Mesendoderm (in vitro differentiated cells): ENCODE results near the gene GCC1.

ENCODE experiments used
- DNase-seq: peaks from one replicate; pipeline ENCODE4 v3.0.0; 2013
- H2AK5ac ChIP-seq: 2 replicates; pipeline ENCODE4 v1.6.1; 2013; ENCODE audit warnings: low read length, inconsistent platforms
- H2BK120ac ChIP-seq: 2 replicates; pipeline ENCODE4 v1.6.1; 2013; ENCODE audit warnings: low read depth, mild to moderate bottlenecking, low read length, moderate library complexity, mixed read lengths
- H2BK15ac ChIP-seq: replicated peaks from 2 replicates; pipeline ENCODE4 v1.6.1; 2013; ENCODE audit warnings: low read depth, mild to moderate bottlenecking, moderate library complexity
- H2BK5ac ChIP-seq: 2 replicates; pipeline ENCODE4 v1.6.1; 2013; ENCODE audit warnings: low read length, inconsistent platforms
- H3K18ac ChIP-seq: 2 replicates; pipeline ENCODE4 v1.6.1; 2013; ENCODE audit warnings: mild to moderate bottlenecking, low read length, mixed read lengths
- H3K23ac ChIP-seq: one replicate; pipeline ENCODE4 v1.6.1; 2013; ENCODE audit warnings: low read length
- H3K27ac ChIP-seq: 2 replicates; pipeline ENCODE4 v1.5.1; 2013; ENCODE audit warnings: low read depth, mild to moderate bottlenecking, inconsistent platforms, low read length, moderate library complexity
- H3K27me3 ChIP-seq: 2 replicates; pipeline ENCODE4 v1.6.1; 2013; ENCODE audit warnings: low read length, control low read depth, mild to moderate bottlenecking, inconsistent platforms; ENCODE audit not compliant: insufficient read depth, poor library complexity
- H3K36me3 ChIP-seq: 2 replicates; pipeline ENCODE4 v1.6.1; 2013; ENCODE audit warnings: low read length, inconsistent platforms; ENCODE audit not compliant: control insufficient read depth, insufficient read depth
- H3K4ac ChIP-seq: one replicate; pipeline ENCODE4 v1.6.1; 2013; ENCODE audit warnings: low read depth, mild to moderate bottlenecking, low read length, moderate library complexity
- H3K4me1 ChIP-seq: 2 replicates; pipeline ENCODE4 v1.6.1; 2013; ENCODE audit warnings: low read depth, low read length, inconsistent platforms; ENCODE audit not compliant: control insufficient read depth
- H3K4me2 ChIP-seq: 2 replicates; pipeline ENCODE4 v1.6.1; 2013; ENCODE audit warnings: low read length
- H3K4me3 ChIP-seq: 2 replicates; pipeline ENCODE4 v1.5.1; 2013; ENCODE audit warnings: mild to moderate bottlenecking, low read length
- H3K56ac ChIP-seq: one replicate; pipeline ENCODE4 v1.6.1; 2013; ENCODE audit warnings: low read length
- H3K79me1 ChIP-seq: 2 replicates; pipeline ENCODE4 v1.6.1; 2013; ENCODE audit warnings: low read length, inconsistent platforms
- H3K79me2 ChIP-seq: 2 replicates; pipeline ENCODE4 v1.6.1; 2013; ENCODE audit warnings: mild to moderate bottlenecking, low read length; ENCODE audit not compliant: control insufficient read depth, insufficient read depth
- H3K9ac ChIP-seq: 2 replicates; pipeline ENCODE4 v1.6.1; 2013; ENCODE audit warnings: low read length, inconsistent platforms
- H4K5ac ChIP-seq: one replicate; pipeline ENCODE4 v1.6.1; 2013; ENCODE audit warnings: low read length
- H4K8ac ChIP-seq: one replicate; pipeline ENCODE4 v1.6.1; 2013; ENCODE audit warnings: low read depth, mild to moderate bottlenecking, control low read depth, low read length, moderate library complexity
- WGBS: extraction: QIAGEN DNeasy Blood & Tissue Kit; methylation state at CpG from one replicate; pipeline ENCODE4 v1.1.7; 2013; ENCODE audit warnings: low lambda C conversion rate, missing lambda C conversion rate; ENCODE audit not compliant: insufficient coverage; ENCODE audit errors: extremely low coverage; 5-methylcytosine and 5-hydroxymethylcytosine counted together

The GCC1 gene

GRCh38 chr7:127588019-127588696, 2.8 kb upstream of the GCC1 start, which contains the start of gene ARF5:
Gene ARF5, plus strand, starts transcription at chr7:127588411. Its CDS starts 88 bp downstream, at chr7:127588499.
- peak within 1 kb of the TSS; percentile 97 for H3K4me2 ChIP-seq
- H3K4me1 ChIP-seq: peaks cover 3% of the 10 kb centered on the region
- peak within 1 kb of the TSS; percentile 5 for H4K5ac ChIP-seq
- H4K8ac ChIP-seq: no peak within 1 kb of the TSS
- no peak within 1 kb of the TSS for H2BK15ac ChIP-seq
- H3K4ac ChIP-seq: no peak within 1 kb of the TSS
- peaks cover 13% of the 10 kb centered on the region for H3K79me2 ChIP-seq
- peak within 1 kb of the TSS; percentile 92 for H3K9ac ChIP-seq
- H3K56ac ChIP-seq: peak within 1 kb of the TSS; percentile 97
- peaks cover 19% of the 10 kb centered on the region for H3K79me1 ChIP-seq
- H3K23ac ChIP-seq: peak within 1 kb of the TSS; percentile 97
- peak within 1 kb of the TSS; percentile 78 for H3K18ac ChIP-seq
- WGBS: no CpG with 5 or more reads among the region's 77 CpGs
- no peak within 1 kb of the TSS for H2BK120ac ChIP-seq
- peaks cover 9% of the 10 kb centered on the region for H3K36me3 ChIP-seq
- H3K27me3 ChIP-seq: no peaks in the 10 kb centered on the region
- H2BK5ac ChIP-seq: peak within 1 kb of the TSS; percentile 31
- H3K4me3 ChIP-seq: peak within 1 kb of the TSS; percentile 88
- peak within 1 kb of the TSS; percentile 14 for H3K27ac ChIP-seq
- H2AK5ac ChIP-seq: no peak within 1 kb of the TSS
- DNase-seq: peak; percentile 91

- Histone ChIP-seq H3K23ac (peak overlapping the region; percentile 97), H3K4ac (no peak overlapping the region), H3K79me2 (peaks cover 14% of the 10 kb centered on the region), H4K5ac (no peak overlapping the region), H3K27me3 (no peaks in the 10 kb centered on the region), H2BK120ac (no peak overlapping the region), H3K4me3 (peak overlapping the region; percentile 60), H2BK5ac (no peak overlapping the region), H2BK15ac (no peak overlapping the region), H3K18ac (peak overlapping the region; percentile 45), H3K79me1 (peaks cover 22% of the 10 kb centered on the region), H3K56ac (peak overlapping the region; percentile 97), H3K9ac (peak overlapping the region; percentile 91), H2AK5ac (no peak overlapping the region), H3K4me2 (peak overlapping the region; percentile 97), H3K27ac (no peak overlapping the region), H3K36me3 (peaks cover 9% of the 10 kb centered on the region), H4K8ac (no peak overlapping the region), H3K4me1 (peaks cover 3% of the 10 kb centered on the region)
- no CpG with 5 or more reads among the region's 20 CpGs for WGBS
- DNase-seq: no peak
Measured at GRCh38 chr7:127587663-127588018, 2.2 kb upstream of the GCC1 start.

GRCh38 chr7:127586346-127586745, 950 bp upstream of the GCC1 start:
- H3K4me3 ChIP-seq: no peak overlapping the region
- no peak overlapping the region for H2BK15ac ChIP-seq
- no peak overlapping the region for H3K4ac ChIP-seq
- H3K79me2 ChIP-seq: peaks cover 14% of the 10 kb centered on the region
- no peak overlapping the region for H2BK5ac ChIP-seq
- H3K79me1 ChIP-seq: peaks cover 27% of the 10 kb centered on the region
- H3K23ac ChIP-seq: no peak overlapping the region
- no peak overlapping the region for H3K4me2 ChIP-seq
- no peak overlapping the region for H4K5ac ChIP-seq
- H3K9ac ChIP-seq: no peak overlapping the region
- H2AK5ac ChIP-seq: no peak overlapping the region
- H3K27ac ChIP-seq: no peak overlapping the region
- no peaks in the 10 kb centered on the region for H3K27me3 ChIP-seq
- DNase-seq: peak; percentile 81
- H3K18ac ChIP-seq: no peak overlapping the region
- peaks cover 5% of the 10 kb centered on the region for H3K36me3 ChIP-seq
- no CpG with 5 or more reads among the region's 2 CpGs for WGBS
- no peak overlapping the region for H2BK120ac ChIP-seq
- peaks cover 3% of the 10 kb centered on the region for H3K4me1 ChIP-seq
- no peak overlapping the region for H3K56ac ChIP-seq
- H4K8ac ChIP-seq: no peak overlapping the region

GRCh38 chr7:127584648-127585043, 750 bp downstream of the GCC1 start:
- Histone ChIP-seq H3K18ac (no peak overlapping the region), H3K4me2 (peak overlapping the region; percentile 63), H3K4me3 (peak overlapping the region; percentile 70), H2AK5ac (no peak overlapping the region), H3K27ac (no peak overlapping the region), H3K4me1 (peaks cover 3% of the 10 kb centered on the region), H3K79me1 (peaks cover 27% of the 10 kb centered on the region), H3K27me3 (no peaks in the 10 kb centered on the region), H2BK15ac (no peak overlapping the region), H4K5ac (no peak overlapping the region), H2BK120ac (no peak overlapping the region), H3K36me3 (no peaks in the 10 kb centered on the region), H3K9ac (peak overlapping the region; percentile 76), H3K23ac (no peak overlapping the region), H3K4ac (no peak overlapping the region), H4K8ac (no peak overlapping the region), H3K79me2 (peaks cover 14% of the 10 kb centered on the region), H3K56ac (peak overlapping the region; percentile 76), H2BK5ac (no peak overlapping the region)
- WGBS: no CpG with 5 or more reads among the region's 12 CpGs
- no peak for DNase-seq

- Histone ChIP-seq H3K4me2 (no peak overlapping the region), H2BK120ac (no peak overlapping the region), H3K56ac (no peak overlapping the region), H3K36me3 (no peaks in the 10 kb centered on the region), H3K79me1 (peaks cover 23% of the 10 kb centered on the region), H3K4ac (no peak overlapping the region), H3K79me2 (peaks cover 12% of the 10 kb centered on the region), H2BK5ac (no peak overlapping the region), H3K27me3 (no peaks in the 10 kb centered on the region), H2BK15ac (no peak overlapping the region), H3K4me3 (no peak overlapping the region), H3K9ac (no peak overlapping the region), H2AK5ac (no peak overlapping the region), H3K27ac (no peak overlapping the region), H4K5ac (no peak overlapping the region), H3K23ac (no peak overlapping the region), H3K4me1 (peaks cover 3% of the 10 kb centered on the region), H3K18ac (no peak overlapping the region), H4K8ac (no peak overlapping the region)
- no peak for DNase-seq
- no CpG with 5 or more reads among the region's 14 CpGs for WGBS
Measured at GRCh38 chr7:127582361-127582760, 3.0 kb downstream of the GCC1 start.

- Histone ChIP-seq H2AK5ac (no peak overlapping the region), H3K79me2 (peaks cover 12% of the 10 kb centered on the region), H3K56ac (no peak overlapping the region), H3K4ac (no peak overlapping the region), H3K27me3 (no peaks in the 10 kb centered on the region), H3K18ac (no peak overlapping the region), H3K27ac (no peak overlapping the region), H4K5ac (no peak overlapping the region), H3K79me1 (peaks cover 23% of the 10 kb centered on the region), H3K36me3 (no peaks in the 10 kb centered on the region), H2BK15ac (no peak overlapping the region), H2BK5ac (no peak overlapping the region), H2BK120ac (no peak overlapping the region), H3K4me1 (peaks cover 3% of the 10 kb centered on the region), H4K8ac (no peak overlapping the region), H3K4me3 (no peak overlapping the region), H3K9ac (no peak overlapping the region), H3K23ac (no peak overlapping the region), H3K4me2 (no peak overlapping the region)
- WGBS: no CpG with 5 or more reads among the region's 1 CpG
- DNase-seq: no peak
Measured at GRCh38 chr7:127581716-127582115, 3.7 kb downstream of the GCC1 start.
